Neural progenitor cell (in vitro differentiated cells): Measurements from ENCODE around the gene REPS1.

Experiments
- CTCF ChIP-seq: fragments of 200-600 bp; sonication (generic); IDR thresholded peaks from 2 replicates; pipeline ENCODE4 v1.5.1; 2017; ENCODE audit warnings: antibody characterized with exemption, mild to moderate bottlenecking
- EZH2 ChIP-seq: fragments of 200-600 bp; sonication (generic); IDR thresholded peaks from 2 replicates; pipeline ENCODE4 v1.6.1; 2017; ENCODE audit warnings: antibody characterized with exemption, mild to moderate bottlenecking, moderate library complexity

- TF ChIP-seq CTCF = no peak
- TF ChIP-seq EZH2 = no peak
Observed at GRCh38 chr6:139019722-139020121, 31.7 kb upstream of the REPS1 start.
